Endothelial cell of umbilical vein (primary cell): Measurements from ENCODE around the gene NAV2. TPM values are rescaled to one million over a fixed set of nuclear protein-coding genes. Genes with fewer than 3 reads are reported as not detected.

Experiments
- BruUV-seq: library from RNA; stranded (reverse); fragments of 400-500 nt; replicated peaks from 2 replicates; lab custom pipeline; 2021; lab: Mats Ljungman, UMichigan
- CTCF ChIA-PET: fragments of 300-600, 350-600 bp; sonication (Branson Sonifier 250); formaldehyde crosslinking; loops from one replicate; lab custom pipeline; 2021; ENCODE audit warnings: antibody characterized with exemption, inconsistent platforms; lab: Charles Lee
- POLR2A ChIA-PET: fragments of 300-600, 350-600 bp; sonication (Branson Sonifier 250); formaldehyde crosslinking; loops from one replicate; lab custom pipeline; 2021; ENCODE audit warnings: antibody characterized with exemption, inconsistent platforms; lab: Charles Lee
- DNase-seq: peaks from one replicate; pipeline ENCODE4 v3.0.0-alpha.2; 2011; ENCODE audit warnings: low read depth, low spot score
- FAIRE-seq: peaks from 2 replicates; lab custom pipeline; 2011; peaks lifted over from hg19 to GRCh38; lab: Jason Lieb, UNC
- H2AFZ ChIP-seq: 2 replicates; pipeline ENCODE4 v1.6.0; 2012; ENCODE audit warnings: low read depth, low read length, control low read depth, inconsistent platforms
- H3K27ac ChIP-seq: 2 replicates; pipeline ENCODE4 v1.5.1; 2011; ENCODE audit warnings: low read depth, mild to moderate bottlenecking, control low read depth, low read length, moderate library complexity; ENCODE audit not compliant: insufficient read depth
- H3K27me3 ChIP-seq, 2 experiments: 2 replicates each; pipeline versions ENCODE4 v1.6.0 to v1.6.1; 2011; ENCODE audit warnings: low read length in 2 of 2, mixed read lengths in 1 of 2; ENCODE audit not compliant: control insufficient read depth in 2 of 2, insufficient read depth in 2 of 2
- H3K36me3 ChIP-seq, 2 experiments: 2 replicates in 1 of 2; 3 replicates in 1 of 2; pipeline ENCODE4 v1.5.1; 2011; ENCODE audit warnings: low read length in 2 of 2, mild to moderate bottlenecking in 1 of 2, moderate library complexity in 1 of 2; ENCODE audit not compliant: control insufficient read depth in 2 of 2, insufficient read depth in 2 of 2; ENCODE audit errors: extremely low read depth in 1 of 2
- H3K4me1 ChIP-seq: 3 replicates; pipeline ENCODE4 v1.5.1; 2011; ENCODE audit warnings: mild to moderate bottlenecking, low read length; ENCODE audit not compliant: control insufficient read depth, insufficient read depth; ENCODE audit errors: extremely low read depth
- H3K4me2 ChIP-seq: 2 replicates; pipeline ENCODE4 v1.6.1; 2011; ENCODE audit warnings: low read length, control low read depth, mixed read lengths; ENCODE audit not compliant: insufficient read depth
- H3K4me3 ChIP-seq, 3 experiments: fragments of 200-600 bp in 1 of 3; sonication (generic), shearing (Covaris generic) in 1 of 3; replicated peaks in 1 of 3; 2 replicates each; pipeline ENCODE4 v1.5.1; 2011 to 2016; ENCODE audit warnings: control low read depth in 3 of 3, low read length in 3 of 3, mild to moderate bottlenecking in 2 of 3, inconsistent platforms in 1 of 3, low read depth in 1 of 3, moderate library complexity in 1 of 3; ENCODE audit not compliant: insufficient read depth in 1 of 3
- H3K79me2 ChIP-seq: 2 replicates; pipeline ENCODE4 v1.6.0; 2012; ENCODE audit warnings: low read length, inconsistent platforms; ENCODE audit not compliant: control insufficient read depth, insufficient read depth
- H3K9ac ChIP-seq: replicated peaks from 2 replicates; pipeline ENCODE3; 2011; ENCODE audit warnings: low read length, control low read depth; ENCODE audit not compliant: insufficient read depth; ENCODE audit errors: extremely low read depth
- H3K9me1 ChIP-seq: replicated peaks from 3 replicates; pipeline ENCODE4 v1.6.0; 2011; ENCODE audit warnings: mild to moderate bottlenecking, low read length; ENCODE audit not compliant: control insufficient read depth, insufficient read depth; ENCODE audit errors: extremely low read depth
- H3K9me3 ChIP-seq: replicated peaks from 2 replicates; pipeline ENCODE4 v1.5.1; 2012; ENCODE audit warnings: low read length, inconsistent platforms; ENCODE audit not compliant: control insufficient read depth, insufficient read depth
- H4K20me1 ChIP-seq: replicated peaks from 2 replicates; pipeline ENCODE3; 2011; ENCODE audit warnings: mild to moderate bottlenecking, low read length; ENCODE audit not compliant: control insufficient read depth, insufficient read depth; ENCODE audit errors: extremely low read depth
- EZH2 ChIP-seq: IDR thresholded peaks from 2 replicates; pipeline ENCODE4 v1.6.1; 2012; ENCODE audit warnings: borderline replicate concordance, low read depth, mild to moderate bottlenecking, moderate library complexity, low read length, inconsistent platforms; ENCODE audit not compliant: severe bottlenecking
- GATA2 ChIP-seq: IDR thresholded peaks from 2 replicates; pipeline ENCODE4 v1.7.0; 2011; ENCODE audit warnings: low read depth, mild to moderate bottlenecking, moderate library complexity, mixed read lengths, low read length; ENCODE audit not compliant: insufficient read length, insufficient read depth
- MYC ChIP-seq: IDR thresholded peaks from one replicate; pipeline ENCODE4 v1.6.1; 2011; ENCODE audit warnings: mild to moderate bottlenecking, low read depth, low read length
- POLR2A ChIP-seq: IDR thresholded peaks from 2 replicates; pipeline ENCODE4 v1.6.1; 2012; ENCODE audit warnings: low read depth, mild to moderate bottlenecking, control low read depth, low read length
- dilution Hi-C: fragments of 300-500 bp; cut with MboI; formaldehyde crosslinking; loops from one replicate; pipeline ENCODE4 v1.15.0; 2019; ENCODE audit warnings: low sequenced_read_pairs; ENCODE audit not compliant: extremely low pct_ligation_motif_present
- intact Hi-C: fragments of 100-400 bp; cut with micrococcal nuclease; formaldehyde crosslinking; loops from one replicate; pipeline ENCODE4 v1.10.0; 2022
- polyA plus RNA-seq, 4 experiments: library from polyadenylated mRNA; depleted of rRNA in 3 of 4; stranded (reverse) in 3 of 4; unstranded in 1 of 4; fragments of >200 nt; gene quantifications; 2 replicates each; pipeline versions ENCODE4 v1.2.1 to v1.2.3, GENCODE V29; 2011 to 2012; ENCODE audit warnings: missing spikeins in 1 of 4
- total RNA-seq: library from RNA; stranded (reverse); gene quantifications from 2 replicates; pipeline ENCODE4 v1.2.3, GENCODE V29; 2021
- TF ChIP-seq, protein P1 (sequence below), 2 donors: IDR thresholded peaks; 1 replicate in 1 of 2; 2 replicates in 1 of 2; pipeline ENCODE4 v1.5.1; 2011; ENCODE audit warnings: low read length in 2 of 2, mild to moderate bottlenecking in 2 of 2, moderate library complexity in 2 of 2, control low read depth in 1 of 2, inconsistent platforms in 1 of 2, low read depth in 1 of 2; ENCODE audit not compliant: insufficient read depth in 1 of 2; ENCODE audit errors: extremely low read depth in 1 of 2

NAV2 gene
- total and polyA plus RNA-seq, 2 donors (not counting 3 experiments of a cell fraction or from before 2014, with no cell fraction given), result 10.9 to 68.0 TPM

DNA sequence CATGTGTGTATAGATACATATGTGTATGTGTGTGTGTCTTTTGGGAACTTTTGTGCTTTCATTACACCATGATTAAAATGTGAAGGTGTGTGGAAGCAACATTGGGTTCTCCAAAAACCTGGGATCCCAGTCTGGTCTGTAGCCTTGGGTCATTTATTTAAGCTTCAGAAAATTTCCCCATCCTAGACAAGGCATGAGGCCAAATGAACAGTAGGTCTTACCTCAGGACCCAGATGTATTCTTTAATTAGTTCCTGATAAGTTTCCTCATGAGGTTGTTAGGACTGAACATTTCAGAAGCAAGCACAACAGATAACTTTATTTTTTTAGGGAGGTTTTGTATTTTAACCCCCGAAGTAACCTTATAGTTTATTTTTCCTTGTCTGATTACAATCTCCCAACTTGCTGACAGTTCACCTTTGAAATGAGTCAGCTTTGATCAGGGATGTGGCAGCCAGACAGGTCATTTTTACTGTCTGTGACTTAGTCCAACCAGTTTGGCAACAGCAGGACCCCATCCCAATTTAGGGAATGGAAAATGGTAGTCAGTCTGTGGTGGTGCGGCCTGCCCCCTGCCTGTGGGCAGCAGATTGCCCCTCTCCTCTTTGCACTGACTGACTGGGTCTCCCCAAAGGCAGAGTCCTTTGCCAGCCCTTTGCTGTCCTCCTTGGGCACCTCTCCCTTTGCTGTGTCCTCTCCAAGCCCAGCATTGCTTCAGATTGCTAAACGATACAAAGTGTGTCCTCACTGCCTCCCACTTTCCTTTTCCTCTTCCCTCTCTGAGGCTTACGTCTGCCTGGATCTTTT, 88.3 kb downstream of the NAV2 start:
- FAIRE-seq (no peak), DNase-seq (no peak)
- Histone ChIP-seq H3K9me3 (no peaks in the 10 kb centered on the region), H3K4me1 (no peaks in the 10 kb centered on the region), H3K27ac (no peak overlapping the region), H3K27me3 (no peaks in the 10 kb centered on the region), H3K4me3 (no peak overlapping the region), H4K20me1 (no peaks in the 10 kb centered on the region), H2AFZ (no peak overlapping the region), H3K36me3 (no peaks in the 10 kb centered on the region), H3K4me2 (no peak overlapping the region), H3K9me1 (no peaks in the 10 kb centered on the region), H3K9ac (no peak overlapping the region), H3K79me2 (peaks cover 91% of the 10 kb centered on the region)
- dilution Hi-C loops (no loop called here), intact Hi-C loops (loop anchor here (1.0 to 5.0 kb wide), 3 partner anchors 101 to 244 kb away; no protein-coding TSS in a partner anchor)
- BruUV-seq, result no TSS peak
- POLR2A ChIA-PET, result interaction anchor here (0.9 kb wide), 1 partner anchor 23 kb away, joined by 3 read pairs; no protein-coding TSS in a partner anchor
- no peak for TF ChIP-seq MYC
- TF ChIP-seq EZH2, result no peak
- no peak for TF ChIP-seq POLR2A
- peak; percentile 40 for TF ChIP-seq GATA2
- TF ChIP-seq, protein P1, sequence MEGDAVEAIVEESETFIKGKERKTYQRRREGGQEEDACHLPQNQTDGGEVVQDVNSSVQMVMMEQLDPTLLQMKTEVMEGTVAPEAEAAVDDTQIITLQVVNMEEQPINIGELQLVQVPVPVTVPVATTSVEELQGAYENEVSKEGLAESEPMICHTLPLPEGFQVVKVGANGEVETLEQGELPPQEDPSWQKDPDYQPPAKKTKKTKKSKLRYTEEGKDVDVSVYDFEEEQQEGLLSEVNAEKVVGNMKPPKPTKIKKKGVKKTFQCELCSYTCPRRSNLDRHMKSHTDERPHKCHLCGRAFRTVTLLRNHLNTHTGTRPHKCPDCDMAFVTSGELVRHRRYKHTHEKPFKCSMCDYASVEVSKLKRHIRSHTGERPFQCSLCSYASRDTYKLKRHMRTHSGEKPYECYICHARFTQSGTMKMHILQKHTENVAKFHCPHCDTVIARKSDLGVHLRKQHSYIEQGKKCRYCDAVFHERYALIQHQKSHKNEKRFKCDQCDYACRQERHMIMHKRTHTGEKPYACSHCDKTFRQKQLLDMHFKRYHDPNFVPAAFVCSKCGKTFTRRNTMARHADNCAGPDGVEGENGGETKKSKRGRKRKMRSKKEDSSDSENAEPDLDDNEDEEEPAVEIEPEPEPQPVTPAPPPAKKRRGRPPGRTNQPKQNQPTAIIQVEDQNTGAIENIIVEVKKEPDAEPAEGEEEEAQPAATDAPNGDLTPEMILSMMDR (IDR thresholded peaks at IDR 0.05; ENCODE audit: extremely low read depth in 1 of 2, insufficient read depth in 1 of 2, low read depth in 1 of 2, low read length in 2 of 2), result peak in 1 of 2 donors; percentile 32
- CTCF ChIA-PET, result interaction anchor here (0.7 to 2.3 kb wide), 9 partner anchors 12 to 243 kb away, joined by 3 to 14 read pairs (median 5); no protein-coding TSS in a partner anchor
